Keratinocyte (primary cell): ENCODE results near the gene FBLN5. TPM values are rescaled to one million over a fixed set of nuclear protein-coding genes. Genes with fewer than 3 reads are reported as not detected.

ENCODE experiments used
- DNase-seq: peaks from one replicate; pipeline ENCODE4 v3.0.0-alpha.2; 2011; ENCODE audit warnings: low read depth, missing footprints, low spot score
- FAIRE-seq: peaks from 2 replicates; lab custom pipeline; 2011; peaks lifted over from hg19 to GRCh38; lab: Jason Lieb, UNC
- H2AFZ ChIP-seq: 2 replicates; pipeline ENCODE4 v1.6.0; 2012; ENCODE audit warnings: low read length, control low read depth, inconsistent platforms; ENCODE audit not compliant: control insufficient read depth
- H3K27ac ChIP-seq: 2 replicates; pipeline ENCODE4 v1.5.1; 2011; ENCODE audit warnings: low read length; ENCODE audit not compliant: control insufficient read depth, insufficient read depth
- H3K27me3 ChIP-seq: 3 replicates; pipeline ENCODE4 v1.6.0; 2011; ENCODE audit warnings: low read length; ENCODE audit not compliant: control insufficient read depth, insufficient read depth; ENCODE audit errors: extremely low read depth
- H3K36me3 ChIP-seq, 2 experiments: 2 replicates in 1 of 2; 3 replicates in 1 of 2; pipeline ENCODE4 v1.5.1; 2011; ENCODE audit warnings: low read length in 2 of 2, mild to moderate bottlenecking in 1 of 2; ENCODE audit not compliant: control insufficient read depth in 2 of 2, insufficient read depth in 2 of 2; ENCODE audit errors: extremely low read depth in 1 of 2
- H3K4me1 ChIP-seq: 3 replicates; pipeline ENCODE4 v1.5.1; 2011; ENCODE audit warnings: low read length; ENCODE audit not compliant: control insufficient read depth, insufficient read depth; ENCODE audit errors: extremely low read depth
- H3K4me2 ChIP-seq: 3 replicates; pipeline ENCODE4 v1.6.0; 2011; ENCODE audit warnings: low read depth, low read length; ENCODE audit not compliant: control insufficient read depth, insufficient read depth; ENCODE audit errors: extremely low read depth
- H3K4me3 ChIP-seq, 3 experiments: fragments of 200-600 bp in 1 of 3; sonication (generic) in 1 of 3; 2 replicates in 2 of 3; 3 replicates in 1 of 3; pipeline ENCODE4 v1.5.1; 2011 to 2016; ENCODE audit warnings: low read length in 3 of 3, mild to moderate bottlenecking in 3 of 3, control low read depth in 2 of 3, inconsistent platforms in 1 of 3, low read depth in 1 of 3, mixed read lengths in 1 of 3, mixed run types in 1 of 3, moderate library complexity in 1 of 3; ENCODE audit not compliant: control insufficient read depth in 2 of 3, insufficient read depth in 2 of 3; ENCODE audit errors: extremely low read depth in 1 of 3
- H3K79me2 ChIP-seq: 2 replicates; pipeline ENCODE4 v1.6.0; 2012; ENCODE audit warnings: low read length; ENCODE audit not compliant: control insufficient read depth, insufficient read depth
- H3K9ac ChIP-seq: 3 replicates; pipeline ENCODE4 v1.6.0; 2011; ENCODE audit warnings: low read length; ENCODE audit not compliant: control insufficient read depth, insufficient read depth; ENCODE audit errors: extremely low read depth
- H3K9me1 ChIP-seq: 3 replicates; pipeline ENCODE4 v1.6.0; 2011; ENCODE audit warnings: low read length; ENCODE audit not compliant: control insufficient read depth, insufficient read depth; ENCODE audit errors: extremely low read depth
- H3K9me3 ChIP-seq: 2 replicates; pipeline ENCODE4 v1.5.1; 2012; ENCODE audit warnings: low read depth, low read length; ENCODE audit not compliant: control insufficient read depth
- H4K20me1 ChIP-seq: 3 replicates; pipeline ENCODE4 v1.6.0; 2011; ENCODE audit warnings: low read length; ENCODE audit not compliant: control insufficient read depth, insufficient read depth; ENCODE audit errors: extremely low read depth
- CTCF ChIP-seq, 3 experiments: IDR thresholded peaks in 1 of 3; conservative IDR thresholded peaks in 1 of 3; optimal IDR thresholded peaks in 1 of 3; 2 replicates in 2 of 3; 3 replicates in 1 of 3; pipeline versions ENCODE3 to v1.5.1; 2011; ENCODE audit warnings: low read length in 3 of 3, mild to moderate bottlenecking in 3 of 3, moderate library complexity in 2 of 3, control low read depth in 1 of 3, inconsistent platforms in 1 of 3; ENCODE audit not compliant: insufficient read depth in 2 of 3; ENCODE audit errors: extremely low read depth in 1 of 3
- EZH2 ChIP-seq: IDR thresholded peaks from one replicate; pipeline ENCODE4 v1.6.1; 2012; ENCODE audit warnings: inconsistent platforms, mild to moderate bottlenecking, low read length, moderate library complexity
- dilution Hi-C: fragments of 300-500 bp; cut with MboI; formaldehyde crosslinking; loops from one replicate; pipeline ENCODE4 v1.7.0; 2020; ENCODE audit warnings: low sequenced_read_pairs; ENCODE audit not compliant: extremely low pct_ligation_motif_present
- polyA plus RNA-seq, 5 experiments: library from polyadenylated mRNA; depleted of rRNA in 3 of 5; stranded (reverse) in 3 of 5; stranded (forward) in 1 of 5; unstranded in 1 of 5; fragments of >200 nt; gene quantifications; 1 replicate in 1 of 5; 2 replicates in 3 of 5; 3 replicates in 1 of 5; pipeline versions ENCODE4 v1.2.1 to v1.2.3, GENCODE V29; 2011 to 2012; ENCODE audit warnings: missing spikeins in 2 of 5, low read depth in 1 of 5, low replicate concordance in 1 of 5

FBLN5 gene
- polyA plus RNA-seq, 1 donor (not counting 4 experiments of a cell fraction or from before 2014, with no cell fraction given): 0.10 TPM

- dilution Hi-C loops: no loop called here
- TF ChIP-seq CTCF (optimal IDR thresholded peaks at IDR 0.05 in 1 of 3, IDR thresholded peaks at IDR 0.05 in 1 of 3, conservative IDR thresholded peaks at IDR 0.05 in 1 of 3; ENCODE audit: extremely low read depth in 1 of 3, insufficient read depth in 2 of 3, low read length in 3 of 3) (peak in 2 of 3 experiments; percentile 6 to 24), EZH2 (no peak)
- H3K79me2 ChIP-seq: peaks cover 15% of the 10 kb centered on the region
- H4K20me1 ChIP-seq: no peaks in the 10 kb centered on the region
- H3K36me3 ChIP-seq: no peaks in the 10 kb centered on the region
- H3K9me1 ChIP-seq: no peaks in the 10 kb centered on the region
- peak overlapping the region; percentile 93 for H3K4me2 ChIP-seq
- H2AFZ ChIP-seq: peak overlapping the region; percentile 97
- peak; percentile 62 for FAIRE-seq
- no peaks in the 10 kb centered on the region for H3K27me3 ChIP-seq
- H3K4me1 ChIP-seq: peaks cover 7% of the 10 kb centered on the region
- H3K9ac ChIP-seq: peak overlapping the region; percentile 87
- peak overlapping the region; percentile 57 for H3K27ac ChIP-seq
- H3K9me3 ChIP-seq: no peaks in the 10 kb centered on the region
- H3K4me3 ChIP-seq: peak overlapping the region; percentile 84 to 88 (median 85)
- peak; percentile 25 for DNase-seq
Observed at GRCh38 chr14:91835920-91836843, 111.3 kb downstream of the FBLN5 start.

- TF ChIP-seq EZH2: no peak
- TF ChIP-seq CTCF (optimal IDR thresholded peaks at IDR 0.05 in 1 of 3, IDR thresholded peaks at IDR 0.05 in 1 of 3, conservative IDR thresholded peaks at IDR 0.05 in 1 of 3; ENCODE audit: extremely low read depth in 1 of 3, insufficient read depth in 2 of 3, low read length in 3 of 3): no peak
- Histone ChIP-seq H3K4me1 (peaks cover 10% of the 10 kb centered on the region), H2AFZ (peak overlapping the region; percentile 21), H3K4me3 (peak overlapping the region; percentile 53 to 85 (median 84)), H3K9me3 (no peaks in the 10 kb centered on the region), H3K9ac (peak overlapping the region; percentile 87), H3K27me3 (no peaks in the 10 kb centered on the region), H3K79me2 (peaks cover 19% of the 10 kb centered on the region), H3K4me2 (peak overlapping the region; percentile 81), H3K27ac (peak overlapping the region; percentile 52), H3K9me1 (no peaks in the 10 kb centered on the region), H3K36me3 (no peaks in the 10 kb centered on the region), H4K20me1 (no peaks in the 10 kb centered on the region)
- dilution Hi-C loops: no loop called here
- DNase-seq: no peak
- FAIRE-seq: no peak
Observed at GRCh38 chr14:91835197-91835919, 112.1 kb downstream of the FBLN5 start.
